H1 (cell line): ENCODE data around the gene NFIA. TPM values are rescaled to one million over a fixed set of nuclear protein-coding genes. Genes with fewer than 3 reads are reported as not detected.

Experiments
- CTCF ChIA-PET: fragments of 300-600 bp; sonication (Branson Sonifier 250); formaldehyde crosslinking; loops from one replicate; lab custom pipeline; 2021; ENCODE audit not compliant: partially characterized antibody; lab: Charles Lee
- POLR2A ChIA-PET: fragments of 300-600 bp; sonication (Branson Sonifier 250); formaldehyde crosslinking; loops from one replicate; lab custom pipeline; 2021; ENCODE audit warnings: inconsistent platforms; ENCODE audit not compliant: partially characterized antibody; lab: Charles Lee
- DNase-seq, 2 experiments: peaks; one replicate each; pipeline versions ENCODE4 v3.0.0 to v3.0.0-alpha.2; 2010 to 2022; ENCODE audit warnings: low spot score in 2 of 2, low read depth in 1 of 2, mixed read lengths in 1 of 2
- FAIRE-seq: peaks from 2 replicates; lab custom pipeline; 2011; peaks lifted over from hg19 to GRCh38; lab: Jason Lieb, UNC
- H2AFZ ChIP-seq: 2 replicates; pipeline ENCODE4 v1.8.1; 2012; ENCODE audit warnings: low read length, inconsistent platforms
- H2AK5ac ChIP-seq: 2 replicates; pipeline ENCODE4 v1.6.1; 2013; ENCODE audit warnings: low read depth, low read length
- H2BK120ac ChIP-seq: replicated peaks from 2 replicates; pipeline ENCODE3; 2013; ENCODE audit warnings: low read depth, low read length, inconsistent platforms
- H2BK12ac ChIP-seq: 2 replicates; pipeline ENCODE4 v1.6.1; 2013; ENCODE audit warnings: low read depth, low read length
- H2BK15ac ChIP-seq: 2 replicates; pipeline ENCODE4 v1.6.1; 2013; ENCODE audit warnings: low read length
- H2BK20ac ChIP-seq: 2 replicates; pipeline ENCODE4 v1.6.1; 2013; ENCODE audit warnings: low read length
- H2BK5ac ChIP-seq: 2 replicates; pipeline ENCODE4 v1.6.1; 2013; ENCODE audit warnings: low read depth, low read length
- H3K14ac ChIP-seq: 2 replicates; pipeline ENCODE4 v1.6.1; 2013; ENCODE audit warnings: inconsistent platforms; ENCODE audit not compliant: insufficient read length
- H3K18ac ChIP-seq: 2 replicates; pipeline ENCODE4 v1.6.1; 2013; ENCODE audit warnings: low read length; ENCODE audit errors: extremely low read depth
- H3K23ac ChIP-seq: 2 replicates; pipeline ENCODE4 v1.6.1; 2013; ENCODE audit warnings: inconsistent platforms; ENCODE audit not compliant: insufficient read length
- H3K23me2 ChIP-seq: 2 replicates; pipeline ENCODE4 v1.6.1; 2013; ENCODE audit warnings: low read depth, low read length
- H3K27ac ChIP-seq: 2 replicates; pipeline ENCODE4 v1.6.1; 2011; ENCODE audit warnings: low read depth, low read length, inconsistent platforms
- H3K27me3 ChIP-seq, 4 experiments: replicated peaks in 1 of 4; 1 replicate in 1 of 4; 2 replicates in 3 of 4; pipeline versions ENCODE4 v1.6.1 to v1.8.1; 2011 to 2013; ENCODE audit warnings: low read length in 3 of 4, mild to moderate bottlenecking in 3 of 4, inconsistent platforms in 2 of 4, mixed read lengths in 2 of 4, moderate library complexity in 1 of 4; ENCODE audit not compliant: control insufficient read depth in 3 of 4, insufficient read depth in 3 of 4; ENCODE audit errors: extremely low read depth in 1 of 4
- H3K36me3 ChIP-seq, 4 experiments: 2 replicates each; pipeline versions ENCODE4 v1.6.1 to v1.8.1; 2011 to 2013; ENCODE audit warnings: mild to moderate bottlenecking in 4 of 4, low read length in 3 of 4, moderate library complexity in 2 of 4, control low read depth in 1 of 4, inconsistent platforms in 1 of 4; ENCODE audit not compliant: insufficient read depth in 4 of 4, control insufficient read depth in 2 of 4
- H3K4ac ChIP-seq: replicated peaks from 2 replicates; pipeline ENCODE3; 2013; ENCODE audit warnings: low read length, low read depth, mixed read lengths, inconsistent platforms; ENCODE audit not compliant: insufficient read length
- H3K4me1 ChIP-seq, 4 experiments: replicated peaks in 1 of 4; 1 replicate in 1 of 4; 2 replicates in 3 of 4; pipeline versions ENCODE4 v1.6.1 to v1.8.1; 2011 to 2013; ENCODE audit warnings: low read length in 3 of 4, inconsistent platforms in 2 of 4, mixed read lengths in 1 of 4; ENCODE audit not compliant: insufficient read depth in 4 of 4, control insufficient read depth in 3 of 4
- H3K4me2 ChIP-seq, 2 experiments: 2 replicates each; pipeline versions ENCODE4 v1.6.1 to v1.8.1; 2011 to 2013; ENCODE audit warnings: low read depth in 2 of 2, low read length in 2 of 2, control low read depth in 1 of 2, inconsistent platforms in 1 of 2, mild to moderate bottlenecking in 1 of 2; ENCODE audit not compliant: insufficient read depth in 1 of 2
- H3K4me3 ChIP-seq, 4 experiments: fragments of 200-600, 300-600 bp in 1 of 4; sonication (generic), shearing (Covaris generic), sonication (Bioruptor Twin) in 1 of 4; 2 replicates each; pipeline versions ENCODE4 v1.5.1 to v1.8.1; 2011 to 2016; ENCODE audit warnings: low read length in 4 of 4, low read depth in 3 of 4, control low read depth in 2 of 4, inconsistent platforms in 2 of 4, mild to moderate bottlenecking in 2 of 4, mixed read lengths in 1 of 4, moderate library complexity in 1 of 4; ENCODE audit not compliant: insufficient read depth in 2 of 4; ENCODE audit errors: extremely low read depth in 1 of 4
- H3K56ac ChIP-seq: replicated peaks from 2 replicates; pipeline ENCODE3; 2013; ENCODE audit warnings: low read depth, mild to moderate bottlenecking, mixed read lengths, low read length, inconsistent platforms; ENCODE audit not compliant: insufficient read length
- H3K79me1 ChIP-seq: 2 replicates; pipeline ENCODE4 v1.6.1; 2013; ENCODE audit warnings: low read depth, low read length, control low read depth
- H3K79me2 ChIP-seq, 2 experiments: 2 replicates each; pipeline versions ENCODE4 v1.6.1 to v1.8.1; 2012 to 2013; ENCODE audit warnings: low read length in 2 of 2, mild to moderate bottlenecking in 2 of 2, inconsistent platforms in 1 of 2; ENCODE audit not compliant: insufficient read depth in 2 of 2, control insufficient read depth in 1 of 2
- H3K9ac ChIP-seq, 4 experiments: replicated peaks in 1 of 4; 1 replicate in 1 of 4; 2 replicates in 3 of 4; pipeline versions ENCODE4 v1.6.1 to v1.8.1; 2011 to 2013; ENCODE audit warnings: low read depth in 3 of 4, low read length in 3 of 4, control low read depth in 2 of 4, mild to moderate bottlenecking in 2 of 4, moderate library complexity in 2 of 4, inconsistent platforms in 1 of 4; ENCODE audit errors: extremely low read depth in 1 of 4
- H3K9me3 ChIP-seq, 2 experiments: 2 replicates each; pipeline versions ENCODE4 v1.6.1 to v1.8.1; 2012 to 2013; ENCODE audit warnings: mild to moderate bottlenecking in 2 of 2, moderate library complexity in 2 of 2, control low read depth in 1 of 2, inconsistent platforms in 1 of 2, low read depth in 1 of 2, low read length in 1 of 2, mixed read lengths in 1 of 2; ENCODE audit not compliant: insufficient read depth in 2 of 2
- H4K20me1 ChIP-seq, 2 experiments: replicated peaks in 1 of 2; 2 replicates each; pipeline versions ENCODE3 to v1.8.1; 2011 to 2013; ENCODE audit warnings: inconsistent platforms in 2 of 2, low read length in 2 of 2, mild to moderate bottlenecking in 1 of 2; ENCODE audit not compliant: insufficient read depth in 2 of 2, control insufficient read depth in 1 of 2
- H4K5ac ChIP-seq: 2 replicates; pipeline ENCODE4 v1.6.1; 2013; ENCODE audit warnings: low read length, low read depth, mixed read lengths, inconsistent platforms; ENCODE audit not compliant: insufficient read length
- H4K8ac ChIP-seq: 2 replicates; pipeline ENCODE4 v1.8.0; 2013; ENCODE audit warnings: mild to moderate bottlenecking, moderate library complexity, low read length, inconsistent platforms; ENCODE audit not compliant: insufficient read depth; ENCODE audit errors: extremely low read depth
- H4K91ac ChIP-seq: replicated peaks from 2 replicates; pipeline ENCODE3; 2013; ENCODE audit warnings: low read length, mixed read lengths, inconsistent platforms; ENCODE audit not compliant: insufficient read length
- GABPA ChIP-seq: IDR thresholded peaks from 2 replicates; pipeline ENCODE4 v1.6.1; 2011; ENCODE audit warnings: mild to moderate bottlenecking, low read length, moderate library complexity, borderline replicate concordance; ENCODE audit not compliant: insufficient read depth
- KDM1A ChIP-seq: fragments of 200-600, 300-600 bp; sonication (generic); IDR thresholded peaks from 2 replicates; pipeline ENCODE4 v1.7.1; 2016; ENCODE audit warnings: mild to moderate bottlenecking, low read length, borderline replicate concordance
- POLR2A ChIP-seq, 2 experiments: IDR thresholded peaks; 1 replicate in 1 of 2; 2 replicates in 1 of 2; pipeline ENCODE4 v1.6.1; 2011; ENCODE audit warnings: low read depth in 2 of 2, low read length in 2 of 2, mild to moderate bottlenecking in 2 of 2; ENCODE audit errors: control extremely low read depth in 1 of 2
- SIRT6 ChIP-seq: IDR thresholded peaks from one replicate; pipeline ENCODE4 v1.7.1; 2012; ENCODE audit warnings: low read length, inconsistent platforms
- SRF ChIP-seq: IDR thresholded peaks from 2 replicates; pipeline ENCODE4 v1.6.1; 2011; ENCODE audit warnings: mild to moderate bottlenecking, low read depth, low read length, moderate library complexity
- WGBS, 2 experiments: shearing (Covaris generic) in 1 of 2; methylation state at CpG; one replicate each; pipeline versions ENCODE4 v1.1.6 to v1.1.7; 2013 to 2015; ENCODE audit warnings: low lambda C conversion rate in 2 of 2, mixed read lengths in 2 of 2, inconsistent platforms in 1 of 2, low coverage in 1 of 2, missing lambda C conversion rate in 1 of 2; ENCODE audit not compliant: insufficient replicate concordance in 2 of 2, insufficient coverage in 1 of 2, insufficient read length in 1 of 2; ENCODE audit errors: extremely low coverage in 1 of 2, missing lambda C conversion rate in 1 of 2; 5-methylcytosine and 5-hydroxymethylcytosine counted together
- polyA plus RNA-seq, 7 experiments: library from polyadenylated mRNA; depleted of rRNA in 3 of 7; stranded (reverse) in 5 of 7; unstranded in 2 of 7; fragments of >200 nt in 5 of 7; fragments of 200-250 nt in 2 of 7; gene quantifications; 1 replicate in 5 of 7; 2 replicates in 1 of 7; 4 replicates in 1 of 7; pipeline versions ENCODE4 v1.2.1 to v1.2.3, GENCODE V29; 2011 to 2013; ENCODE audit warnings: missing spikeins in 2 of 7, mixed read lengths in 2 of 7
- total RNA-seq: library from RNA; stranded (reverse); fragmentation: NEBNext Ultra II Directional; extraction: Animal tissue kit (Norgen Biotek cat#: 25700); gene quantifications from 2 replicates; pipeline ENCODE4 v1.2.1, GENCODE V29; 2021
- TF ChIP-seq, protein P1 (sequence below): IDR thresholded peaks from 2 replicates; pipeline ENCODE4 v1.6.1; 2011; ENCODE audit warnings: low read depth, mild to moderate bottlenecking, low read length; ENCODE audit not compliant: insufficient read depth

The NFIA gene
- total and polyA plus RNA-seq, 2 of the 8 experiments (the other 6 are each of a cell fraction or from before 2014, with no cell fraction given): 1.8 to 2.3 TPM

DNA sequence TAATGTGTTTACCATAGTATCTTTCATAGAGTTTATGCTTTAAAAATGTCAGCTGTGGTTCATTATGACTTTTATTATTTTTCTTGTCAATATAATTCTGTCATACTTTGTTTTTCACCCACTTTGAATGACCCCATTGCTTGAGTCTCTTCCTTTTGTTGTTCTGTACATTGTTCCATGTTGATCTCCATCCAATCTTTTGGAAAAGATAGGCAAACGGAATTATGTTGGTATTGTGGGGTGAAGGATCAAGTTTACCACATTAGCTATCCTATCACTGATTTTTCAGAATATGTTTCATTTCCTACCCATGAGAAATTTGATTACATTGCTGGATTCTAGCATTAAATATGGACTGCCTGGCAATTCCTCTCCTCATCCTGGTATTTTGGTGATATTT is 196.6 kb downstream of the NFIA start:
- H3K27ac ChIP-seq: no peak overlapping the region
- no peaks in the 10 kb centered on the region for H3K79me2 ChIP-seq
- H3K36me3 ChIP-seq: no peaks in the 10 kb centered on the region
- H3K23ac ChIP-seq: no peak overlapping the region
- H3K27me3 ChIP-seq: no peaks in the 10 kb centered on the region
- H2AK5ac ChIP-seq: no peak overlapping the region
- no peak overlapping the region for H2BK12ac ChIP-seq
- CTCF ChIA-PET: interaction anchor here (1.3 kb wide), 1 partner anchor 21 kb away, joined by 4 read pairs; no protein-coding TSS in a partner anchor
- H4K91ac ChIP-seq: no peak overlapping the region
- H4K8ac ChIP-seq: no peak overlapping the region
- H2BK5ac ChIP-seq: no peak overlapping the region
- no peak overlapping the region for H3K18ac ChIP-seq
- no peaks in the 10 kb centered on the region for H3K9me3 ChIP-seq
- H2AFZ ChIP-seq: no peak overlapping the region
- H3K4me3 ChIP-seq: no peak overlapping the region
- no peak overlapping the region for H3K9ac ChIP-seq
- H2BK20ac ChIP-seq: no peak overlapping the region
- no peaks in the 10 kb centered on the region for H3K23me2 ChIP-seq
- POLR2A ChIA-PET: no interaction called here
- no peak for FAIRE-seq
- no peak overlapping the region for H3K14ac ChIP-seq
- H2BK15ac ChIP-seq: no peak overlapping the region
- H3K4me1 ChIP-seq: peaks cover 0 to 6% (median 2%) of the 10 kb centered on the region in 4 experiments; a peak in 4 of 7 replicates
- WGBS, 2 experiments: 94% methylated on average over 1 of the region's 1 CpG; no CpG with 5 or more reads in 1 of the 2 experiments
- no peak overlapping the region for H3K4ac ChIP-seq
- H2BK120ac ChIP-seq: no peak overlapping the region
- H4K5ac ChIP-seq: no peak overlapping the region
- no peaks in the 10 kb centered on the region for H4K20me1 ChIP-seq
- H3K79me1 ChIP-seq: no peaks in the 10 kb centered on the region
- no peak for DNase-seq
- no peak overlapping the region for H3K56ac ChIP-seq
- no peak overlapping the region for H3K4me2 ChIP-seq
- TF ChIP-seq KDM1A (no peak), POLR2A (IDR thresholded peaks at IDR 0.05; ENCODE audit: control extremely low read depth in 1 of 2, low read depth in 2 of 2, low read length in 2 of 2) (no peak), GABPA (no peak), SRF (no peak), SIRT6 (no peak)
- TF ChIP-seq, protein P1, sequence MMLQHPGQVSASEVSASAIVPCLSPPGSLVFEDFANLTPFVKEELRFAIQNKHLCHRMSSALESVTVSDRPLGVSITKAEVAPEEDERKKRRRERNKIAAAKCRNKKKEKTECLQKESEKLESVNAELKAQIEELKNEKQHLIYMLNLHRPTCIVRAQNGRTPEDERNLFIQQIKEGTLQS: no peak
